GM19025 (cell line): ENCODE measurements around the gene ZNF530.

Experiments used
- ATAC-seq: cut with Tn5 transposase; IDR thresholded peaks from one replicate; pipeline ENCODE4 v1.9.1; 2021; ENCODE audit warnings: mild to moderate bottlenecking, low read depth, moderate library complexity; ENCODE audit not compliant: unreplicated experiment

ZNF530 gene

GRCh38 chr19:57613941-57614743 lies 14.5 kb downstream of the ZNF530 start, which contains the start of gene ZNF134:
Gene ZNF134 (plus strand): TSS chr19:57614242. CDS start chr19:57619469, 5,227 bp downstream.
- peak; percentile 89 for ATAC-seq

- ATAC-seq: no peak
Measured at GRCh38 chr19:57615346-57615745, 15.7 kb downstream of the ZNF530 start.

- no peak for ATAC-seq
Measured at GRCh38 chr19:57620673-57621348, 21.1 kb downstream of the ZNF530 start.

- no peak for ATAC-seq
Measured at GRCh38 chr19:57623091-57623490, 23.4 kb downstream of the ZNF530 start.

GRCh38 chr19:57632987-57633831 lies 33.5 kb downstream of the ZNF530 start, which contains the start of gene ZNF211:
Gene ZNF211 (plus strand): TSS chr19:57633168. CDS start chr19:57633347, 179 bp downstream.
- ATAC-seq: peak; percentile 93

GRCh38 chr19:57633832-57634131 lies 34.1 kb downstream of the ZNF530 start:
- no peak for ATAC-seq

GRCh38 chr19:57637379-57637778 lies 37.7 kb downstream of the ZNF530 start:
- ATAC-seq: no peak

- ATAC-seq: no peak
Measured at GRCh38 chr19:57641715-57642234, 42.1 kb downstream of the ZNF530 start.

GRCh38 chr19:57642396-57643046 lies 42.8 kb downstream of the ZNF530 start:
- ATAC-seq: no peak

- ATAC-seq: no peak
Measured at GRCh38 chr19:57643734-57644133, 44.0 kb downstream of the ZNF530 start.

- ATAC-seq: no peak
Measured at GRCh38 chr19:57648331-57649003, 48.8 kb downstream of the ZNF530 start.

- no peak for ATAC-seq
Measured at GRCh38 chr19:57651654-57651996, 51.9 kb downstream of the ZNF530 start.

GRCh38 chr19:57653689-57654088 lies 54.0 kb downstream of the ZNF530 start:
- no peak for ATAC-seq

GRCh38 chr19:57655443-57655842 lies 55.8 kb downstream of the ZNF530 start:
- ATAC-seq: no peak

GRCh38 chr19:57656346-57656745 lies 56.7 kb downstream of the ZNF530 start:
- no peak for ATAC-seq
